ENCODE measurements around the gene LRRC3.

The LRRC3 gene

DNA sequence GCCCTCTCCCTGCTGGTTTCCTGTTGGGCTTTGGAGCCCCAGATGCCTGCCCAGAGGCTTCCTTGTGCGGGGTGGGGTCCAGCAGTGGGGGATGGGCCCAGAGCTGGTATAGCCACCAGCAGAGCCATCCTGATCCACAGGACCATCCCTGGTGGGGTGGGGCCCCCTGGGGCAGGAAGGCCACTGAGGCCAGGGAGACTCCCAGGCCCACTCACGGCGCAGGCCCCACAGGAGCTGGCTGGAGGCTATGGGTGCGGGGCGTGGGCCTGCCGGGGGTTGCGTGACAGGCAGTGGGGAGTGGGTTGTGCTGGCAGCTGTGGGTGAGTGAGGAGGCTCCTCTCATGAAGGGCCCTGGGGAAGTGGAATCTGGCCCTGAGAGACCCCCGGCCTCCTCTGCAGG, 5.7 kb downstream of the LRRC3 start:
- TF ChIP-seq, protein P1, sequence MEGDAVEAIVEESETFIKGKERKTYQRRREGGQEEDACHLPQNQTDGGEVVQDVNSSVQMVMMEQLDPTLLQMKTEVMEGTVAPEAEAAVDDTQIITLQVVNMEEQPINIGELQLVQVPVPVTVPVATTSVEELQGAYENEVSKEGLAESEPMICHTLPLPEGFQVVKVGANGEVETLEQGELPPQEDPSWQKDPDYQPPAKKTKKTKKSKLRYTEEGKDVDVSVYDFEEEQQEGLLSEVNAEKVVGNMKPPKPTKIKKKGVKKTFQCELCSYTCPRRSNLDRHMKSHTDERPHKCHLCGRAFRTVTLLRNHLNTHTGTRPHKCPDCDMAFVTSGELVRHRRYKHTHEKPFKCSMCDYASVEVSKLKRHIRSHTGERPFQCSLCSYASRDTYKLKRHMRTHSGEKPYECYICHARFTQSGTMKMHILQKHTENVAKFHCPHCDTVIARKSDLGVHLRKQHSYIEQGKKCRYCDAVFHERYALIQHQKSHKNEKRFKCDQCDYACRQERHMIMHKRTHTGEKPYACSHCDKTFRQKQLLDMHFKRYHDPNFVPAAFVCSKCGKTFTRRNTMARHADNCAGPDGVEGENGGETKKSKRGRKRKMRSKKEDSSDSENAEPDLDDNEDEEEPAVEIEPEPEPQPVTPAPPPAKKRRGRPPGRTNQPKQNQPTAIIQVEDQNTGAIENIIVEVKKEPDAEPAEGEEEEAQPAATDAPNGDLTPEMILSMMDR (conservative IDR thresholded peaks at IDR 0.05; ENCODE audit: low read length), result no peak
- H3K4me3 ChIP-seq (ENCODE audit: low read length), result no peak overlapping the region
- no peak for DNase-seq (ENCODE audit: low read depth)

DNA sequence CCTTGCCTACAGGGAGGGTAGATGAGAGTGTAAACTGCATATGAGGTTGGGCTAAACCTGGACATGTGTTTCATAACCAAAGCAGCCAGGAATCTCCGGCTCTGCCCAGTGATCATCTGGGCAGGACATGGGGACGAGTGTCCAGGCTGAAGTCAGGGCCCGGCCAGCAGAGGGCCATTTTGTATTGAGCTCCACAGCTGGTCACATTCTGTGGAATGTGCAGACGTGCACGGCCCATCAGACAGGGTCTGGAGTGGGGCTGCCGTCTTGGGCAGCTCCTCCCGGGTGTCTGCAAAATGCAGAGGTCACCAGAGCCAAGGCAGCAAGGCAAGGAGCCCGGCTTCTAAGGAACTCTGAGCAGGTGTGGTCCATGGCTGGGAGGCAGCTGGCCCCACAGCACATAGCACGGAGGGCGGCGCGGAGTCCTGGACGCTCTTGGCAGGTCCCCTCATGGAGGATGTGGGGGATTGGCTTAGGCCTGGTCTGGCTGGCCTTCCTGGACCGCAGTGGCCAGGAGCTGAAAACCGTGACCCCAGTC, 6.2 kb downstream of the LRRC3 start:
- peak; percentile 12 for DNase-seq (ENCODE audit: low read depth)
- TF ChIP-seq, protein P1 (conservative IDR thresholded peaks at IDR 0.05; ENCODE audit: low read length), result no peak; the same call in 1 of the 2 replicates
- no peak overlapping the region for H3K4me3 ChIP-seq (ENCODE audit: low read length)

DNA sequence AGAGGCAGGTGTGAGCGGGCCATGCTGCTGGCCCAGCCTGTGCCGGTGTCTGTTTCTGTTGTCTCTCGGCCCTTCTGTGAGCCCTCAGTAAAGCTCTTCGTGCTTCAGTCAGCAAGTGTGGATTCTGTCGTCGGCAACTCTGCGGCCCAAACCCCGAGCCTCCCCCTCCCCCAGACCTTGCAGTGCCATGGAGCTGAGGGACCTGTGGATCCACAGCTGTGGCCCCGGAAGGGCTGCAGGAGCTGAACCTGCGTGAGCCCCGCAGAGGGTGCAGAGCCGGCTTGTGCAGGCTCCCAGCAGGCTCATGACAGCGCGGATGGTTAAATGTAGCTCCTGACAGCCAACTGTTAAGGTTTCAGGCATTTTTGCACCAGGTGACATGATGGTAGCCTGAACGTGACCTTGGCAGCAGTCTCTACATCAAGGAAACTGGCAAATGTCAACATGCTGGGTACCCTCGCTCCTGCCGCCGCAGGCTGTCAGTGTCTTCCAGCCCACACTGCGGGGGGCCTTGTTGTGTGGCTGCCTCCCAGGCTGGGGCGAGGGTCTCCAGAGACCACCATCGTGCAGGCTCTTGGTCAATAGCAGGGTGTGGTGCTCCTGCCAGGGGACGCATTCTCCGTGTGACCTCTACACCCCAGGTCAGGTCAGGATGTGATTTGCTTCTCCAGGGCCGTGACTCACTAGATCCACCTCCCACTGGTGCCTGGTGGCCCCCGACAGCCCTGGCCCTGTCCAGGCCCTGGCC, 7.0 kb downstream of the LRRC3 start:
- TF ChIP-seq, protein P1 (conservative IDR thresholded peaks at IDR 0.05; ENCODE audit: low read length), result no peak
- DNase-seq (ENCODE audit: low read depth), result no peak
- H3K4me3 ChIP-seq (ENCODE audit: low read length), result no peak overlapping the region

DNA sequence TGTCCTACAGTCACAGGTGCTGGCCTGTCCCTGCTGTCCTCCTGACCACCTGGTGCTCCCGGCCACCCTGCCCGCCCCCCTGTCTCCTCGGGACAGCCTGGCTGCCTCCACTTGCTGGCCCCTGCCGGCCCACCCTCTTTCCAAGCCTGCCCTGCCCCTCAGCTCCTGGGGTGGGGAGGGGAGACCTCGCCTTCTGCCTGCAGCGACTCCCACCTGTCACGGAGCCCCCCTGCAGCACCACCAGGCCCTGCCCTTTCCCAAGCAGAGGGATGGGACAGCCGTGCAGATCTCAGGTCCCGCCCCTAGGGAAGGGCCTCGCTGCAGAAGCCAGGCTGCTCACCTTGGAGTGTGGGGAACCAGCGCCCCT, 7.5 kb downstream of the LRRC3 start:
- H3K4me3 ChIP-seq (ENCODE audit: low read length), result no peak overlapping the region
- DNase-seq (ENCODE audit: low read depth), result no peak
- TF ChIP-seq, protein P1 (conservative IDR thresholded peaks at IDR 0.05; ENCODE audit: low read length), result no peak

DNA sequence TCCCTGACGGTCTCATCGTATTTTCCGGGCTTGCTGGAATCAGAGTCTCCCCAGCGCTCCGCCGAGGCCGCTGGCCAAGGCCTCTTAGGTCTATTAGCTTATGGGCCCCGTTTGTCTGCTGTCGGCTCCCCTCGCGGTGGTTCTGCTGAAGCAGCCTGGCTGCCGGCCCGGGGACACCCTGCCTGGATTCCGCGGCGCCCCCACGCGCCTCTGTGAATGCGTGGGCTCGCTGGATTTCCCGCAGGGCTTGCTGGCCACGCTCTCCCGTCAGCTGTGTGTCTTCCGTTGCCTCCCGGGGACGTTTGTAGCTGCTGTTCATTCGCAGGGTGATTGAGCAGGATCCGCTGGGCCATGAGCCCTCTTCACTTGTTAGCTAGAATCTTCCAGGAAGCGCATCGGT, 8.4 kb downstream of the LRRC3 start:
- no peak overlapping the region for H3K4me3 ChIP-seq (ENCODE audit: low read length)
- DNase-seq (ENCODE audit: low read depth), result no peak
- TF ChIP-seq, protein P1 (conservative IDR thresholded peaks at IDR 0.05; ENCODE audit: low read length), result no peak

DNA sequence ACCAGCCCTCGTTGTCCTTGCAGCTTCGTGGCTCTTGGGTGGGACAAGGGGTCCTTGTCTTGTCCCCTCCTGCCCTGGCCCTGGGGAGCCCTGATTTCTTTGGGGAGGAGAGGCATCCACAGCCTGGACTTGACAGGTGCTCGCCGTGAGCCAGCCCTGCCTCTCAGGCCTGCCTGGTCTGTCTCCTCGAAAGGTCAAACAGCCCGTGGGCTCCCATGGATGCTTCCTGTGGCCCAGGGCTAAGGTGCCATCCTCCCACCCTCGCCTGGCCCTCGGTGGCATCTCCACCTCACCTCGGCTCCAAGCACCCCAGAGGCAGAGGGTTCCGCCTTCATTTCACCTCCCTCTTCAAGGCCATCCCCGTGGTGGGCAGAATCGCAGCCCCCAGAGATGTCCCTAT, 9.0 kb downstream of the LRRC3 start:
- no peak for DNase-seq (ENCODE audit: low read depth)

More for the DNA sequence above, 9.0 kb downstream of the LRRC3 start:
- no peak overlapping the region for H3K4me3 ChIP-seq (ENCODE audit: low read length)
- TF ChIP-seq, protein P1 (conservative IDR thresholded peaks at IDR 0.05; ENCODE audit: low read length), result no peak

All from AG10803 (cell line).